SK-N-SH treated with all-trans-retinoic acid at 6 μM for 48 hours (cell line): ENCODE data around the gene BACE1-AS.
A peak's percentile ranks its signal among the peaks of the same experiment; 100 is the strongest.

ENCODE experiments used
- ATAC-seq: fragments of 200-7000 bp; cut with Tn5 transposase; 3 replicates; pipeline ENCODE4 v1.9.1; 2020; ENCODE audit warnings: mild to moderate bottlenecking, moderate library complexity
- ARNTL ChIP-seq: fragments of 450-650 bp; formaldehyde crosslinking; IDR thresholded peaks from 2 replicates; pipeline ENCODE4 v1.5.0; 2020; ENCODE audit warnings: low read depth, mild to moderate bottlenecking, moderate library complexity, borderline replicate concordance
- BACH2 ChIP-seq: fragments of 250-450 bp; sonication (Bioruptor Pico); IDR thresholded peaks from 2 replicates; pipeline ENCODE4 v1.9.0; 2021; ENCODE audit warnings: mild to moderate bottlenecking, borderline replicate concordance
- CSDC2 ChIP-seq: fragments of 250-450 bp; sonication (Bioruptor Pico); IDR thresholded peaks from 2 replicates; pipeline ENCODE4 v1.5.0; 2020; ENCODE audit warnings: mild to moderate bottlenecking, moderate library complexity
- ESRRG ChIP-seq: fragments of 250-450 bp; sonication (Bioruptor Pico); IDR thresholded peaks from 2 replicates; pipeline ENCODE4 v1.6.1; 2021; ENCODE audit warnings: mild to moderate bottlenecking
- GLIS3 ChIP-seq: fragments of 250-450 bp; sonication (Bioruptor Pico); IDR thresholded peaks from 2 replicates; pipeline ENCODE4 v1.5.0; 2020; ENCODE audit warnings: mild to moderate bottlenecking, moderate library complexity
- ISL1 ChIP-seq: fragments of 250-450 bp; sonication (Bioruptor Pico); IDR thresholded peaks from 2 replicates; pipeline ENCODE4 v2.1.2; 2022; ENCODE audit warnings: mild to moderate bottlenecking, moderate library complexity
- PPARA ChIP-seq: fragments of 250-450 bp; sonication (Bioruptor Pico); IDR thresholded peaks from 2 replicates; pipeline ENCODE4 v1.5.0; 2020; ENCODE audit warnings: mild to moderate bottlenecking, borderline replicate concordance
- RARB ChIP-seq: fragments of 250-450 bp; sonication (Bioruptor Pico); IDR thresholded peaks from 2 replicates; pipeline ENCODE4 v1.8.0; 2021; ENCODE audit warnings: mild to moderate bottlenecking, moderate library complexity
- SNAI2 ChIP-seq: fragments of 250-450 bp; sonication (Bioruptor Pico); IDR thresholded peaks from 2 replicates; pipeline ENCODE4 v1.5.0; 2020; ENCODE audit warnings: mild to moderate bottlenecking, moderate library complexity
- TCF4 ChIP-seq: fragments of 250-450 bp; sonication (Bioruptor Pico); IDR thresholded peaks from 2 replicates; pipeline ENCODE4 v1.8.0; 2021; ENCODE audit warnings: mild to moderate bottlenecking, moderate library complexity, borderline replicate concordance
- TOX ChIP-seq: fragments of 250-450 bp; sonication (Bioruptor Pico); IDR thresholded peaks from 2 replicates; pipeline ENCODE4 v1.8.0; 2021; ENCODE audit warnings: mild to moderate bottlenecking, moderate library complexity, borderline replicate concordance
- ZC3H10 ChIP-seq: fragments of 250-450 bp; sonication (Bioruptor Pico); IDR thresholded peaks from 2 replicates; pipeline ENCODE4 v1.5.1; 2021; ENCODE audit warnings: mild to moderate bottlenecking, moderate library complexity
- ZFP3 ChIP-seq: fragments of 250-450 bp; sonication (Bioruptor Pico); IDR thresholded peaks from 2 replicates; pipeline ENCODE4 v1.5.0; 2020; ENCODE audit warnings: mild to moderate bottlenecking, moderate library complexity
- ZNF70 ChIP-seq: fragments of 450-650 bp; formaldehyde crosslinking; IDR thresholded peaks from 2 replicates; pipeline ENCODE4 v1.5.0; 2020; ENCODE audit warnings: mild to moderate bottlenecking, moderate library complexity
- ZNF8 ChIP-seq: fragments of 450-650 bp; formaldehyde crosslinking; IDR thresholded peaks from 2 replicates; pipeline ENCODE4 v1.5.0; 2020; ENCODE audit warnings: mild to moderate bottlenecking, moderate library complexity
- TF ChIP-seq, protein P1 (sequence below): fragments of 250-450 bp; sonication (Bioruptor Pico); IDR thresholded peaks from 2 replicates; pipeline ENCODE4 v1.5.1; 2020; ENCODE audit warnings: low read depth, mild to moderate bottlenecking, moderate library complexity
- TF ChIP-seq, protein P2 (sequence below): fragments of 250-450 bp; sonication (Bioruptor Pico); IDR thresholded peaks from 2 replicates; pipeline ENCODE4 v1.8.0; 2020; ENCODE audit warnings: mild to moderate bottlenecking, moderate library complexity, borderline replicate concordance
- TF ChIP-seq, protein P3 (sequence below): fragments of 250-450 bp; sonication (Bioruptor Pico); IDR thresholded peaks from 2 replicates; pipeline ENCODE4 v1.8.0; 2021; ENCODE audit warnings: low read depth, mild to moderate bottlenecking, moderate library complexity, borderline replicate concordance
- TF ChIP-seq, protein P4 (sequence below): fragments of 250-450 bp; sonication (Bioruptor Pico); IDR thresholded peaks from 2 replicates; pipeline ENCODE4 v1.5.0; 2020; ENCODE audit warnings: mild to moderate bottlenecking, moderate library complexity
- TF ChIP-seq, protein P5 (sequence below): fragments of 250-450 bp; sonication (Bioruptor Pico); IDR thresholded peaks from 2 replicates; pipeline ENCODE4 v1.5.1; 2021; ENCODE audit warnings: mild to moderate bottlenecking, moderate library complexity

Gene BACE1-AS

DNA sequence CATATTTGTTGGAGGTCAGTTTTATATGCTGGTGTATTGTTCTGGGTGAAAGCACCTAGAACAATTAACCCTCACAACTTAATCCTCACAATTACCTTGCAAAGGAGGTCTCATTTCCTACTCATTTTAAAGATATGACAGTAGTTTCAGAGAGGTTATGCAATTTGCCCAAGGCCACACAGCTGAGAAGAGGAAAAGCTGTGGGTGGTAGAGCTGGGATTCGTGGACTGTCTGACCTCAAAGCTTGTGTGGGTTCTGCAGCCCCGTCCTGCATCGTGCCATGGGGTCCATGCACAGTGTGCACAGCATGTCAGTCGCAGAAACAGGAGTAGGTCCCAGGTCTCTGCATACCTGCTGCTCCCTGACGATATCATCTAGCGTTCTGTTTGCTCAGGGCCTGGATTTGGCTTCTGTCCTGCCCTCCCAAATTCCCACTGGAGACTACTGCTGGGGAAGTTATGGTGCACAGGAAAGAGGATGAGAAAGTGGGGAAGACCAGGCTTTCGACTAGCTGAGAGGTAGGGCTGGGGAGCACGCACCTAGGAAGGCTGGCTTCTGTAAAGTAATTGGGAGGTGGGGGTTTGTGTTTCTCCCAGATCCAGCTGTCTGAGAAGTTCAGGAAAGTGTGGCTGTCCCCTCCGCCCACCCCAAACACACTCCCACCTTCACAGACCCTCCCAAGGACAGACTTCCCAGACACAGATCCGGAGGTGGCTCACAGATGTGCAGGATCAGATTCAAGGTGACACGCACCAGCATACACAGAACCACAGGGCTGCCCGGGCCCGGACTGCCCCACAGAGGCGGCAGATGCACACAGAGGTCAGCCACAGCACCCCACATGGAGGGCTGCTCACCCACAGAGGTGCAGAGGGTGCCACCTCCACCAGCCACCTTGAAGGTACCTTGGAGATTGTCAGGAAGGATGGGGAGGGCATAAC, 23.0 kb downstream of the BACE1-AS start:
- TF ChIP-seq ISL1 (no peak), ZC3H10 (CRISPR knock-in tag) (no peak), TCF4 (CRISPR knock-in tag) (no peak), ESRRG (CRISPR knock-in tag) (no peak), GLIS3 (CRISPR knock-in tag) (no peak), BACH2 (CRISPR knock-in tag) (no peak), PPARA (CRISPR knock-in tag) (no peak), ZFP3 (CRISPR knock-in tag) (no peak)
- TF ChIP-seq, protein P1, sequence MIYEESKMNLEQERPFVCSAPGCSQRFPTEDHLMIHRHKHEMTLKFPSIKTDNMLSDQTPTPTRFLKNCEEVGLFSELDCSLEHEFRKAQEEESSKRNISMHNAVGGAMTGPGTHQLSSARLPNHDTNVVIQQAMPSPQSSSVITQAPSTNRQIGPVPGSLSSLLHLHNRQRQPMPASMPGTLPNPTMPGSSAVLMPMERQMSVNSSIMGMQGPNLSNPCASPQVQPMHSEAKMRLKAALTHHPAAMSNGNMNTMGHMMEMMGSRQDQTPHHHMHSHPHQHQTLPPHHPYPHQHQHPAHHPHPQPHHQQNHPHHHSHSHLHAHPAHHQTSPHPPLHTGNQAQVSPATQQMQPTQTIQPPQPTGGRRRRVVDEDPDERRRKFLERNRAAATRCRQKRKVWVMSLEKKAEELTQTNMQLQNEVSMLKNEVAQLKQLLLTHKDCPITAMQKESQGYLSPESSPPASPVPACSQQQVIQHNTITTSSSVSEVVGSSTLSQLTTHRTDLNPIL (CRISPR knock-in tag) = no peak
- TF ChIP-seq, protein P2, sequence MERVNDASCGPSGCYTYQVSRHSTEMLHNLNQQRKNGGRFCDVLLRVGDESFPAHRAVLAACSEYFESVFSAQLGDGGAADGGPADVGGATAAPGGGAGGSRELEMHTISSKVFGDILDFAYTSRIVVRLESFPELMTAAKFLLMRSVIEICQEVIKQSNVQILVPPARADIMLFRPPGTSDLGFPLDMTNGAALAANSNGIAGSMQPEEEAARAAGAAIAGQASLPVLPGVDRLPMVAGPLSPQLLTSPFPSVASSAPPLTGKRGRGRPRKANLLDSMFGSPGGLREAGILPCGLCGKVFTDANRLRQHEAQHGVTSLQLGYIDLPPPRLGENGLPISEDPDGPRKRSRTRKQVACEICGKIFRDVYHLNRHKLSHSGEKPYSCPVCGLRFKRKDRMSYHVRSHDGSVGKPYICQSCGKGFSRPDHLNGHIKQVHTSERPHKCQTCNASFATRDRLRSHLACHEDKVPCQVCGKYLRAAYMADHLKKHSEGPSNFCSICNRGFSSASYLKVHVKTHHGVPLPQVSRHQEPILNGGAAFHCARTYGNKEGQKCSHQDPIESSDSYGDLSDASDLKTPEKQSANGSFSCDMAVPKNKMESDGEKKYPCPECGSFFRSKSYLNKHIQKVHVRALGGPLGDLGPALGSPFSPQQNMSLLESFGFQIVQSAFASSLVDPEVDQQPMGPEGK (CRISPR knock-in tag) = no peak
- TF ChIP-seq, protein P3, sequence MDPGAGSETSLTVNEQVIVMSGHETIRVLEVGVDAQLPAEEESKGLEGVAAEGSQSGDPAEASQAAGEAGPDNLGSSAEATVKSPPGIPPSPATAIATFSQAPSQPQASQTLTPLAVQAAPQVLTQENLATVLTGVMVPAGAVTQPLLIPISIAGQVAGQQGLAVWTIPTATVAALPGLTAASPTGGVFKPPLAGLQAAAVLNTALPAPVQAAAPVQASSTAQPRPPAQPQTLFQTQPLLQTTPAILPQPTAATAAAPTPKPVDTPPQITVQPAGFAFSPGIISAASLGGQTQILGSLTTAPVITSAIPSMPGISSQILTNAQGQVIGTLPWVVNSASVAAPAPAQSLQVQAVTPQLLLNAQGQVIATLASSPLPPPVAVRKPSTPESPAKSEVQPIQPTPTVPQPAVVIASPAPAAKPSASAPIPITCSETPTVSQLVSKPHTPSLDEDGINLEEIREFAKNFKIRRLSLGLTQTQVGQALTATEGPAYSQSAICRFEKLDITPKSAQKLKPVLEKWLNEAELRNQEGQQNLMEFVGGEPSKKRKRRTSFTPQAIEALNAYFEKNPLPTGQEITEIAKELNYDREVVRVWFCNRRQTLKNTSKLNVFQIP = no peak

DNA sequence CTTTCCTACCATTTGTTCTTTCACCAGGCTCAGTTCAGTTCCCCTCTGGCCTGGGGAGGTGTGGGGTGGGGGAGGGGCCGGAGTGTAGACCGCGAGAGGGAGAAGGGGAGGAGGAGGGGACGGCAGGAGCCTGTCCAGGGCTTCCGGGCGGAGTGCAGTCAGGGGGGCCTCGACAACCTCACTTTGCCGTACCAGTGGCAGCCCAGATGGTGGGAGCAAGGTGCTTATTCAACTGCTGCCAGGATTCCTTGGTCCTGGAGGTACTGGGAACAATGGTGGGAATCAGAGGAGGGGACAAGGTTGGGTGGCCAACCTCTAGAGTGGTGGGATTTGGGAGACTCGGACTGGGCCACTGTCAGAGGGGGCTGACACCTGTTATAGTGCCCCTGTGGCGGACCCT, 23.7 kb downstream of the BACE1-AS start:
- no peak for ATAC-seq
- no peak for TF ChIP-seq CSDC2 (CRISPR knock-in tag)

More for the DNA sequence above, 23.0 kb downstream of the BACE1-AS start:
- no peak for ATAC-seq

DNA sequence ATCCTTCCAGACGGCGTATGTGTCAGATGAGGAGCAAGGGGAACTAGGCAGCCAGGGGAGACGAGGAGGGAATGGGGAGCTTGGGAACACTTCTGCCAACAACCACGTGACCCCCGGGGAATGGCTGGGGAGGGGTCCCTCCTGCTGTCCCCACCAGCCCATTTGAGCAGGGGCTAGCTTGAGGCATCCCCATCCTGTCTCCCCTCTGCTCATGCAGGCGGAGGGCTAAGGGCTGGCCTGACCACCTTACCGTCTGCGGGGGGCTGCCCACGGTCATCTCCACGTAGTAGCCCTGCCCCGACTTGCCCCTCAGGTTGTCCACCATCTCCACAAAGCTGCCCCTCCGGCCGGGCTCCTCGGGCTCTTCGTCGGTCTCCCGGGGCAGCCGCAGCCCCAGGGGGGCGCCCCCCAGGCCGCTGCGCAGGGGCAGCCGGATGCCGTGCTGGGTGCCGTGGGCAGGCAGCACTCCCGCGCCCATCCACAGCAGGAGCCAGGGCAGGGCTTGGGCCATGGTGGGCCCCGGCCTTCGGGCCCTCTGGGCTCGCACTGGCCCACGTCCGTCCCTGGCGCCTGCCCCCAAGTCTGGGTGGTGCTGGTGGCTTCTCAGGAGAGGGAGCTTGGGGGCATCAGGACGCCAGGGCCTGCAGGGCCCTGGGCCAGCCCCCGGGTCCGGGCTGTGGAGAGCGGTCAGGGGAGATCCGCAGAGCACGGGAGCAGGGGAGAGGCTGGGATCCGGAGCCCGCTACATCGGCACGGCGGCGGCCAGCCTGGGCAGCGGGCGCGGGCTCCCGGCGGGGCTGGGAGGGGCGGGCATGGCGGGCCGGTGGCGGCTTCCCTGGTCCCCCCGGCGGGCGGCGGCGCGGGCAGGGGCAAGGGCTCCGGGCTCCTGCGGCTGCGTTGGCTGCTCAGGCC, 24.4 kb downstream of the BACE1-AS start:
- TF ChIP-seq RARB (CRISPR knock-in tag) (no peak), ZC3H10 (CRISPR knock-in tag) (no peak), ARNTL (CRISPR knock-in tag) (no peak), ZNF70 (CRISPR knock-in tag) (no peak), TCF4 (CRISPR knock-in tag) (no peak), ESRRG (CRISPR knock-in tag) (no peak), ZNF8 (CRISPR knock-in tag) (no peak), SNAI2 (CRISPR knock-in tag) (no peak), ZFP3 (CRISPR knock-in tag) (no peak), TOX (no peak), ISL1 (no peak)
- TF ChIP-seq, protein P3 = no peak
- TF ChIP-seq, protein P1 (CRISPR knock-in tag) = no peak
- TF ChIP-seq, protein P4, sequence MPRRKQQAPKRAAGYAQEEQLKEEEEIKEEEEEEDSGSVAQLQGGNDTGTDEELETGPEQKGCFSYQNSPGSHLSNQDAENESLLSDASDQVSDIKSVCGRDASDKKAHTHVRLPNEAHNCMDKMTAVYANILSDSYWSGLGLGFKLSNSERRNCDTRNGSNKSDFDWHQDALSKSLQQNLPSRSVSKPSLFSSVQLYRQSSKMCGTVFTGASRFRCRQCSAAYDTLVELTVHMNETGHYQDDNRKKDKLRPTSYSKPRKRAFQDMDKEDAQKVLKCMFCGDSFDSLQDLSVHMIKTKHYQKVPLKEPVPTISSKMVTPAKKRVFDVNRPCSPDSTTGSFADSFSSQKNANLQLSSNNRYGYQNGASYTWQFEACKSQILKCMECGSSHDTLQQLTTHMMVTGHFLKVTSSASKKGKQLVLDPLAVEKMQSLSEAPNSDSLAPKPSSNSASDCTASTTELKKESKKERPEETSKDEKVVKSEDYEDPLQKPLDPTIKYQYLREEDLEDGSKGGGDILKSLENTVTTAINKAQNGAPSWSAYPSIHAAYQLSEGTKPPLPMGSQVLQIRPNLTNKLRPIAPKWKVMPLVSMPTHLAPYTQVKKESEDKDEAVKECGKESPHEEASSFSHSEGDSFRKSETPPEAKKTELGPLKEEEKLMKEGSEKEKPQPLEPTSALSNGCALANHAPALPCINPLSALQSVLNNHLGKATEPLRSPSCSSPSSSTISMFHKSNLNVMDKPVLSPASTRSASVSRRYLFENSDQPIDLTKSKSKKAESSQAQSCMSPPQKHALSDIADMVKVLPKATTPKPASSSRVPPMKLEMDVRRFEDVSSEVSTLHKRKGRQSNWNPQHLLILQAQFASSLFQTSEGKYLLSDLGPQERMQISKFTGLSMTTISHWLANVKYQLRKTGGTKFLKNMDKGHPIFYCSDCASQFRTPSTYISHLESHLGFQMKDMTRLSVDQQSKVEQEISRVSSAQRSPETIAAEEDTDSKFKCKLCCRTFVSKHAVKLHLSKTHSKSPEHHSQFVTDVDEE (CRISPR knock-in tag) = no peak
- TF ChIP-seq, protein P5, sequence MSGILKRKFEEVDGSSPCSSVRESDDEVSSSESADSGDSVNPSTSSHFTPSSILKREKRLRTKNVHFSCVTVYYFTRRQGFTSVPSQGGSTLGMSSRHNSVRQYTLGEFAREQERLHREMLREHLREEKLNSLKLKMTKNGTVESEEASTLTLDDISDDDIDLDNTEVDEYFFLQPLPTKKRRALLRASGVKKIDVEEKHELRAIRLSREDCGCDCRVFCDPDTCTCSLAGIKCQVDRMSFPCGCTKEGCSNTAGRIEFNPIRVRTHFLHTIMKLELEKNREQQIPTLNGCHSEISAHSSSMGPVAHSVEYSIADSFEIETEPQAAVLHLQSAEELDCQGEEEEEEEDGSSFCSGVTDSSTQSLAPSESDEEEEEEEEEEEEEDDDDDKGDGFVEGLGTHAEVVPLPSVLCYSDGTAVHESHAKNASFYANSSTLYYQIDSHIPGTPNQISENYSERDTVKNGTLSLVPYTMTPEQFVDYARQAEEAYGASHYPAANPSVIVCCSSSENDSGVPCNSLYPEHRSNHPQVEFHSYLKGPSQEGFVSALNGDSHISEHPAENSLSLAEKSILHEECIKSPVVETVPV = no peak
- TF ChIP-seq, protein P2 (CRISPR knock-in tag) = no peak
- TF ChIP-seq, all 23 proteins: peak for 0

More for the DNA sequence above, 24.4 kb downstream of the BACE1-AS start:
- peak; percentile 58 for ATAC-seq
